Measurements from ENCODE around the gene CXCL1. TPM values are rescaled to one million over a fixed set of nuclear protein-coding genes. Genes with fewer than 3 reads are reported as not detected.

CXCL1 gene
- polyA plus RNA-seq, 3 donors: 1.7 to 4.4 (median 3.5) TPM

DNA sequence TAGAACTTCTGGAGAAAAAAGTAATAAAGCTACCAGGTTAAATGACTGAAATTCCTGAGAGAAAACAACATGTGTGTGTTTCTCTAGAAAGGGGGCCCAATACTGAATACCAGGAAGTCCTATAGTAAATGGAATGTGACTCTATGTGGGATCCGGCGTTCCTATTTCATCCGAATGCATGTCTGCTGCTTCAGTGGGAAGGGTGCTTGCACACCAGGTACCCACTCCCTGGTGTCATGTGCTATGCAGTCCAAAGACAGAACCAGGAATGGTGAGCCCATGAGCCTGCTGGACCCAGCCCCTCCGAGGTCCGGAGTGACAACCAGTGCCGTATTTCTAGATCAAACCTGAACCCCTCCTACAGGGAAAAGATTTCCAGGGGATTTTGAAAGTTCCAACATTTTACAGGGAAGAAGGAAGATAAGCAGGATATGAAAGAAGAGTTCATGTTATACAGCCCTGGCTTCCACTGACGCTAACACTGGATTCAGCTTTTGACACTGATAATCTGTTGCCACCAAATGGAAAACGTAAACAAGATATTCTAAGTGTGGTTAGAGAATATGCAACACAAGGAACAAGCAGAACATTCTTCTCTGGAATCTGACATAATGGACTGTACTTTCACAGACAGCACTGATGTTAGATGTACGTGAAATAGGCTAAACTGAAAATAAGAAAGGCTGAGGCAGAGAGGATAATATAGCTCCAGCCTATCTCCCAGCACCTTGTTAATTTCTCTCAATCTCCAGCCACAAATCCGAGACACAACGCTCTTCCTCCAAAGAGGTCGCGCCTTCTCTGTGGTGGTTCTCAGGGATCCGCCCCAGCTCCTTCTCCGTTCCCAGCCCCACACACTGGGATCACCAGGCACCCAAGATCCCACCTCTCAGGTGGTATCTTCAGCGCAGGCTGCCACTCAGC, 725 bp upstream of the CXCL1 start:
- Mint-ChIP-seq H3K4me1 (peaks cover 49% of the 10 kb centered on the region), H3K27ac (peak overlapping the region in 6 of 7 donors; percentile 68 to 95 (median 85)), H3K4me3 (peak overlapping the region; percentile 84 to 93), H3K36me3 (peaks cover 0 to 3% of the 10 kb centered on the region in 2 donors), H3K9me3 (peaks cover 0 to 6% (median 0%) of the 10 kb centered on the region in 7 donors), H3K27me3 (ENCODE audit: low read depth in 3 of 3) (peaks cover 0 to 4% (median 2%) of the 10 kb centered on the region in 3 donors)
- H3K4me3 ChIP-seq (replicated peaks in 1 of 3; ENCODE audit: low read depth in 2 of 3, low read length in 3 of 3): peak overlapping the region; percentile 50 to 78 (median 72)
- no peaks in the 10 kb centered on the region for H4K20me1 ChIP-seq (ENCODE audit: insufficient read depth, low read length)
- no peaks in the 10 kb centered on the region for H3K36me3 ChIP-seq (replicated peaks in 1 of 2; ENCODE audit: control insufficient read depth in 1 of 2, insufficient read depth in 2 of 2, low read length in 2 of 2)
- peaks cover 4% of the 10 kb centered on the region for H3K79me2 ChIP-seq (ENCODE audit: insufficient read depth, low read length)
- intact Hi-C loops (cut with micrococcal nuclease): no loop called here
- H3K4me1 ChIP-seq (ENCODE audit: control insufficient read depth in 1 of 2, insufficient read depth in 2 of 2, low read length in 2 of 2): peaks cover 33 to 64% of the 10 kb centered on the region in 2 donors
- 37% methylated on average over 11 of the region's 16 CpGs for WGBS (ENCODE audit: insufficient coverage)
- H3K4me2 ChIP-seq (replicated peaks; ENCODE audit: extremely low read depth, low read length, poor library complexity, severe bottlenecking): peak overlapping the region; percentile 83
- peak overlapping the region; percentile 87 for H2AFZ ChIP-seq (ENCODE audit: insufficient read depth, low read depth, low read length, poor library complexity, severe bottlenecking)
- TF ChIP-seq, protein P1, sequence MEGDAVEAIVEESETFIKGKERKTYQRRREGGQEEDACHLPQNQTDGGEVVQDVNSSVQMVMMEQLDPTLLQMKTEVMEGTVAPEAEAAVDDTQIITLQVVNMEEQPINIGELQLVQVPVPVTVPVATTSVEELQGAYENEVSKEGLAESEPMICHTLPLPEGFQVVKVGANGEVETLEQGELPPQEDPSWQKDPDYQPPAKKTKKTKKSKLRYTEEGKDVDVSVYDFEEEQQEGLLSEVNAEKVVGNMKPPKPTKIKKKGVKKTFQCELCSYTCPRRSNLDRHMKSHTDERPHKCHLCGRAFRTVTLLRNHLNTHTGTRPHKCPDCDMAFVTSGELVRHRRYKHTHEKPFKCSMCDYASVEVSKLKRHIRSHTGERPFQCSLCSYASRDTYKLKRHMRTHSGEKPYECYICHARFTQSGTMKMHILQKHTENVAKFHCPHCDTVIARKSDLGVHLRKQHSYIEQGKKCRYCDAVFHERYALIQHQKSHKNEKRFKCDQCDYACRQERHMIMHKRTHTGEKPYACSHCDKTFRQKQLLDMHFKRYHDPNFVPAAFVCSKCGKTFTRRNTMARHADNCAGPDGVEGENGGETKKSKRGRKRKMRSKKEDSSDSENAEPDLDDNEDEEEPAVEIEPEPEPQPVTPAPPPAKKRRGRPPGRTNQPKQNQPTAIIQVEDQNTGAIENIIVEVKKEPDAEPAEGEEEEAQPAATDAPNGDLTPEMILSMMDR (IDR thresholded peaks at IDR 0.05): no peak
- H3K9ac ChIP-seq (ENCODE audit: insufficient read depth, low read length, poor library complexity, severe bottlenecking): peak overlapping the region; percentile 79
- no peak for DNase-seq
- peak overlapping the region in 1 of 2 donors; percentile 81 for H3K27ac ChIP-seq (ENCODE audit: low read depth in 1 of 2, low read length in 2 of 2)
- no peaks in the 10 kb centered on the region for H3K9me3 ChIP-seq (replicated peaks in 1 of 2; ENCODE audit: control insufficient read depth in 1 of 2, insufficient read depth in 1 of 2, low read length in 2 of 2)
- no peaks in the 10 kb centered on the region for H3K27me3 ChIP-seq (ENCODE audit: control insufficient read depth in 2 of 2, insufficient read depth in 2 of 2, low read length in 2 of 2)

DNA sequence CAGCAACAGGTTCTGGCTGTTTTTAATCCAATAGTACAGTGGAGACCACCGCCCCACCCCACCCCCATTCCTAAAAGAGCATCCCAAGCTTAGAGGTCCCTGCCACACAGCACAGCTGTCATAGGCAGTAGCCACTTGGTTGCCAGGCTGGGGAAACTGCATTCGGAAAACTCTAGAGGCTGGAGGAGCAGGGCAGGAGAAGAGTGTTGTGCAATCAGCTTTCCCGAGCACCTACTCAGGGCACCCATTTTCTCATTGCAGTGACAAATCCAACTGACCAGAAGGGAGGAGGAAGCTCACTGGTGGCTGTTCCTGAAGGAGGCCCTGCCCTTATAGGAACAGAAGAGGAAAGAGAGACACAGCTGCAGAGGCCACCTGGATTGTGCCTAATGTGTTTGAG, 1.1 kb downstream of the CXCL1 start:
- Histone ChIP-seq H3K4me3 (replicated peaks in 1 of 3; ENCODE audit: low read depth in 2 of 3, low read length in 3 of 3) (peak overlapping the region in 2 of 3 experiments; percentile 50 to 72), H3K9me3 (replicated peaks in 1 of 2; ENCODE audit: control insufficient read depth in 1 of 2, insufficient read depth in 1 of 2, low read length in 2 of 2) (no peaks in the 10 kb centered on the region), H4K20me1 (ENCODE audit: insufficient read depth, low read length) (no peaks in the 10 kb centered on the region), H3K36me3 (replicated peaks in 1 of 2; ENCODE audit: control insufficient read depth in 1 of 2, insufficient read depth in 2 of 2, low read length in 2 of 2) (no peaks in the 10 kb centered on the region), H3K27ac (ENCODE audit: low read depth in 1 of 2, low read length in 2 of 2) (peak overlapping the region; percentile 12 to 81), H3K4me1 (ENCODE audit: control insufficient read depth in 1 of 2, insufficient read depth in 2 of 2, low read length in 2 of 2) (peaks cover 51 to 74% of the 10 kb centered on the region in 2 donors), H3K4me2 (replicated peaks; ENCODE audit: extremely low read depth, low read length, poor library complexity, severe bottlenecking) (peak overlapping the region; percentile 83), H3K27me3 (ENCODE audit: control insufficient read depth in 2 of 2, insufficient read depth in 2 of 2, low read length in 2 of 2) (no peaks in the 10 kb centered on the region), H2AFZ (ENCODE audit: insufficient read depth, low read depth, low read length, poor library complexity, severe bottlenecking) (no peak overlapping the region), H3K79me2 (ENCODE audit: insufficient read depth, low read length) (peaks cover 4% of the 10 kb centered on the region), H3K9ac (ENCODE audit: insufficient read depth, low read length, poor library complexity, severe bottlenecking) (no peak overlapping the region)
- 100% methylated on average over 1 of the region's 3 CpGs for WGBS (ENCODE audit: insufficient coverage)
- Mint-ChIP-seq H3K36me3 (peaks cover 0 to 3% of the 10 kb centered on the region in 2 donors), H3K4me1 (peaks cover 61% of the 10 kb centered on the region), H3K27me3 (ENCODE audit: low read depth in 3 of 3) (peaks cover 0 to 6% (median 2%) of the 10 kb centered on the region in 3 donors), H3K4me3 (peak overlapping the region; percentile 84 to 93), H3K27ac (peak overlapping the region; percentile 56 to 95 (median 78)), H3K9me3 (peaks cover 6 to 13% (median 9%) of the 10 kb centered on the region in 7 donors)
- intact Hi-C loops (cut with micrococcal nuclease): no loop called here
- DNase-seq: peak; percentile 34 to 74 (median 59)
- TF ChIP-seq, protein P1 (IDR thresholded peaks at IDR 0.05): no peak
